CD4-positive, alpha-beta memory T cell (primary cell): ENCODE data around the gene GPS2. TPM values are rescaled to one million over a fixed set of nuclear protein-coding genes. Genes with fewer than 3 reads are reported as not detected.
A peak's percentile ranks its signal among the peaks of the same experiment; 100 is the strongest.

Experiments used
- CTCF ChIA-PET: fragments of 350-600 bp; sonication (Branson Sonifier 250); formaldehyde crosslinking; loops from one replicate; lab custom pipeline; 2021; ENCODE audit warnings: inconsistent platforms; ENCODE audit not compliant: partially characterized antibody; lab: Charles Lee
- POLR2A ChIA-PET: fragments of 350-600 bp; sonication (Branson Sonifier 250); formaldehyde crosslinking; loops from one replicate; lab custom pipeline; 2021; ENCODE audit not compliant: partially characterized antibody; lab: Charles Lee
- DNase-seq, 5 donors: peaks; one replicate each; pipeline versions ENCODE4 v3.0.0 to v3.0.0-alpha.2; 2020 to 2022; ENCODE audit warnings: mixed read lengths in 1 of 5
- H3K27ac ChIP-seq: one replicate; pipeline ENCODE4 v1.7.0; 2013; ENCODE audit warnings: low read depth, low read length
- H3K27me3 ChIP-seq: 2 replicates; pipeline ENCODE4 v1.7.0; 2013; ENCODE audit warnings: mild to moderate bottlenecking, low read length, moderate library complexity; ENCODE audit not compliant: insufficient read depth
- H3K36me3 ChIP-seq: 2 replicates; pipeline ENCODE4 v1.7.0; 2013; ENCODE audit warnings: mild to moderate bottlenecking, low read length, moderate library complexity; ENCODE audit not compliant: insufficient read depth
- H3K4me1 ChIP-seq: 2 replicates; pipeline ENCODE4 v1.7.0; 2013; ENCODE audit warnings: mild to moderate bottlenecking, low read length, moderate library complexity; ENCODE audit not compliant: insufficient read depth
- H3K4me3 ChIP-seq, 2 donors: one replicate each; pipeline ENCODE4 v1.7.0; 2013; ENCODE audit warnings: low read length in 2 of 2, mild to moderate bottlenecking in 1 of 2
- H3K9me3 ChIP-seq, 2 donors: one replicate each; pipeline ENCODE4 v1.7.0; 2013; ENCODE audit warnings: low read length in 2 of 2, control low read depth in 1 of 2; ENCODE audit not compliant: control insufficient read depth in 1 of 2
- H3K27ac Mint-ChIP-seq, 7 donors: one replicate each; pipeline ENCODE4 v1.8.0; 2020 to 2021; ENCODE audit warnings: mixed read lengths in 7 of 7, mild to moderate bottlenecking in 6 of 7, inconsistent platforms in 3 of 7, moderate library complexity in 3 of 7
- H3K27me3 Mint-ChIP-seq, 2 donors: one replicate each; pipeline ENCODE4 v1.8.0; 2020 to 2021; ENCODE audit warnings: mixed read lengths in 2 of 2
- H3K36me3 Mint-ChIP-seq, 2 donors: one replicate each; pipeline ENCODE4 v1.8.0; 2020 to 2021; ENCODE audit warnings: mixed read lengths in 2 of 2, inconsistent platforms in 1 of 2, mild to moderate bottlenecking in 1 of 2
- H3K4me1 Mint-ChIP-seq, 4 donors: one replicate each; pipeline ENCODE4 v1.8.0; 2020 to 2021; ENCODE audit warnings: mixed read lengths in 4 of 4, mild to moderate bottlenecking in 1 of 4
- H3K4me3 Mint-ChIP-seq, 8 donors: one replicate each; pipeline ENCODE4 v1.8.0; 2020 to 2021; ENCODE audit warnings: mixed read lengths in 8 of 8, mild to moderate bottlenecking in 7 of 8, moderate library complexity in 6 of 8, inconsistent platforms in 3 of 8
- H3K9me3 Mint-ChIP-seq, 8 donors: one replicate each; pipeline ENCODE4 v1.8.0; 2020 to 2021; ENCODE audit warnings: mixed read lengths in 8 of 8, mild to moderate bottlenecking in 5 of 8, inconsistent platforms in 3 of 8, moderate library complexity in 1 of 8
- intact Hi-C: fragments of 100-400 bp; cut with micrococcal nuclease; formaldehyde crosslinking; loops from one replicate; pipeline ENCODE4 v1.15.1; 2023
- polyA plus RNA-seq, 2 donors: library from polyadenylated mRNA; unstranded; fragments of 300-500 nt; fragmentation: Illumina TruSeq; gene quantifications; one replicate each; pipeline ENCODE4 v1.2.3, GENCODE V29; 2021
- total RNA-seq, 2 experiments: library from RNA; stranded (reverse); gene quantifications; one replicate each; pipeline ENCODE4 v1.2.3, GENCODE V29; 2021

The GPS2 gene
- total and polyA plus RNA-seq, 4 experiments from 2014 or later, result 101 to 132 (median 123) TPM

GRCh38 chr17:7296189-7296861 is 18.8 kb downstream of the GPS2 start:
- H3K4me1 Mint-ChIP-seq, result peaks cover 7 to 31% (median 18%) of the 10 kb centered on the region in 4 donors
- H3K36me3 Mint-ChIP-seq, result no peaks in the 10 kb centered on the region
- peak; percentile 41 to 62 (median 51) for DNase-seq
- POLR2A ChIA-PET, result interaction anchor here (0.6 to 2.3 kb wide), 15 partner anchors 10 to 278 kb away, joined by 3 to 30 read pairs (median 5); partner anchors contain the start of genes ACADVL, ACAP1, DLG4 and GABARAP
- Histone ChIP-seq H3K27me3 (no peaks in the 10 kb centered on the region), H3K4me1 (peaks cover 26% of the 10 kb centered on the region), H3K36me3 (no peaks in the 10 kb centered on the region), H3K4me3 (no peak overlapping the region), H3K27ac (no peak overlapping the region), H3K9me3 (no peaks in the 10 kb centered on the region)
- peak overlapping the region in 3 of 7 donors; percentile 55 to 60 (median 59) for H3K27ac Mint-ChIP-seq
- CTCF ChIA-PET, result interaction anchor here (0.6 to 4.4 kb wide), 38 partner anchors 9 to 385 kb away, joined by 3 to 79 read pairs (median 4); partner anchors contain the start of genes ACADVL, ACAP1, DLG4 and GABARAP
- H3K27me3 Mint-ChIP-seq, result peaks cover 2 to 19% of the 10 kb centered on the region in 2 donors
- intact Hi-C loops, result loop anchor here (1.0 to 10.0 kb wide), 5 partner anchors 10 to 251 kb away; no protein-coding TSS in a partner anchor
- H3K9me3 Mint-ChIP-seq, result no peaks in the 10 kb centered on the region
- peak overlapping the region in 6 of 8 donors; percentile 8 to 86 (median 50) for H3K4me3 Mint-ChIP-seq

DNA sequence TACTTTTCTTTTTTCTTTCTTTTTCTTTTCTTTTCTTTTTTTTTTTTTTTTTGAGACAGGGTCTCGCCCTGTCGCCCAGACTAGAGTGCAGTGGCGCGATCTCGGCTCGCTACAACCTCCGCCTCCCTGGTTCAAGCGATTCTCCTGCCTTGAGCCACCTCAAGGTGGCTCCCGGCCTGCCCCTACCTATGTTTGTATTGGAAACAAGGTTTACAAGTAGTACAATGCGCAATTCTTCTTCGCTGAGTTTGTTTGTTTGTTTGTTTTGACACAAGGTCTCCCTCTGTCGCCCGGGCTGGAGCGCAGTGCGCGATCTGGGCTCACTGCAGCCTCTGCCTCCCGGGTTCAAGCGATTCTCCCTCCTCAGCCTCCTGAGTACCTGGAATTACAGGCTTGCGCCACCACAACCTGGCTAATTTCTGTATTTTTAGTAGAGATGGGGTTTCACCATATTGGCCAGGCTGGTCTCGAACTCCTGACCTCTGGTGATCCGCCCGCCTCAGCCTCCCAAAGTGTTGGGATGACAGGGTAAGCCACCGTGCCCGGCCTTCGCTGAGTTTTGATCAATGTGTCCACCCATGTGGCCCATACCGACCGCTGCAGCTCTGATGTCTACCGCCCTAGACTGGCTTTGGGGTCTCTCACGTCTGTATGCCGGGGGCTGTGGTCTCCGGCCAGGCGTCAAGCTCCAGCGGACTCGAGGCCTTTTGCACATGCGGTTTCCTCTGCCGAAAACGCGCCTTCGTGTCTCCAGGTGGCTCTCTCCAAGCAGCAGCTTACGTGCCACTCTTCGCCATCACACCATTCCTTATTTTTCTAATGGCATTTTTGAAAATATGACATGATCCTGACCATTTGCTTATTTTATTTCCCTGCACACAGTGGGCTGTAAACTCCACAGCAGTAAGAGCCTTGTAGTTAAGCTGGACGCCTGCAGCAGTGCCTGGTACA is 19.7 kb downstream of the GPS2 start:
- Histone ChIP-seq H3K4me3 (peak overlapping the region in 1 of 2 donors; percentile 41), H3K27ac (no peak overlapping the region), H3K36me3 (no peaks in the 10 kb centered on the region), H3K27me3 (no peaks in the 10 kb centered on the region), H3K4me1 (peaks cover 26% of the 10 kb centered on the region), H3K9me3 (no peaks in the 10 kb centered on the region)
- H3K4me3 Mint-ChIP-seq, result peak overlapping the region; percentile 71 to 96 (median 81)
- peak overlapping the region in 5 of 7 donors; percentile 8 to 91 (median 52) for H3K27ac Mint-ChIP-seq
- peak in 1 of 5 donors; percentile 7 for DNase-seq
- intact Hi-C loops, result loop anchor here (1.0 to 10.0 kb wide), 5 partner anchors 11 to 250 kb away; no protein-coding TSS in a partner anchor
- H3K27me3 Mint-ChIP-seq, result peaks cover 2 to 19% of the 10 kb centered on the region in 2 donors
- no peaks in the 10 kb centered on the region for H3K36me3 Mint-ChIP-seq
- ChIA-PET POLR2A (interaction anchor here (0.6 to 2.3 kb wide), 10 partner anchors 9 to 279 kb away, joined by 3 to 30 read pairs (median 5); partner anchors contain the start of genes ACADVL, DLG4, GABARAP and PHF23), CTCF (interaction anchor here (0.8 to 4.4 kb wide), 27 partner anchors 9 to 251 kb away, joined by 3 to 79 read pairs (median 5); partner anchors contain the start of genes ACADVL, ACAP1, DLG4 and KCTD11)
- H3K4me1 Mint-ChIP-seq, result peaks cover 7 to 31% (median 18%) of the 10 kb centered on the region in 4 donors
- H3K9me3 Mint-ChIP-seq, result no peaks in the 10 kb centered on the region

GRCh38 chr17:7294614-7295153 is 20.5 kb downstream of the GPS2 start, which contains the start of gene YBX2:
Gene YBX2, minus strand, starts transcription at chr17:7294639. Its CDS starts 139 bp downstream, at chr17:7294500.
- intact Hi-C loops, result loop anchor here (10.0 kb wide), 1 partner anchor 160 kb away; no protein-coding TSS in a partner anchor
- Mint-ChIP-seq H3K4me3 (peak within 1 kb of the TSS; percentile 74 to 96 (median 81)), H3K9me3 (no peaks in the 10 kb centered on the region), H3K27ac (peak within 1 kb of the TSS in 6 of 7 donors; percentile 24 to 91 (median 74)), H3K36me3 (no peaks in the 10 kb centered on the region), H3K4me1 (peaks cover 7 to 31% (median 18%) of the 10 kb centered on the region in 4 donors), H3K27me3 (peaks cover 2 to 19% of the 10 kb centered on the region in 2 donors)
- ChIA-PET CTCF (no interaction called here), POLR2A (no interaction called here)
- Histone ChIP-seq H3K4me3 (peak within 1 kb of the TSS in 1 of 2 donors; percentile 41), H3K9me3 (no peaks in the 10 kb centered on the region), H3K27ac (no peak within 1 kb of the TSS), H3K4me1 (peaks cover 26% of the 10 kb centered on the region), H3K27me3 (no peaks in the 10 kb centered on the region), H3K36me3 (no peaks in the 10 kb centered on the region)
- DNase-seq, result peak; percentile 53 to 78 (median 63)

DNA sequence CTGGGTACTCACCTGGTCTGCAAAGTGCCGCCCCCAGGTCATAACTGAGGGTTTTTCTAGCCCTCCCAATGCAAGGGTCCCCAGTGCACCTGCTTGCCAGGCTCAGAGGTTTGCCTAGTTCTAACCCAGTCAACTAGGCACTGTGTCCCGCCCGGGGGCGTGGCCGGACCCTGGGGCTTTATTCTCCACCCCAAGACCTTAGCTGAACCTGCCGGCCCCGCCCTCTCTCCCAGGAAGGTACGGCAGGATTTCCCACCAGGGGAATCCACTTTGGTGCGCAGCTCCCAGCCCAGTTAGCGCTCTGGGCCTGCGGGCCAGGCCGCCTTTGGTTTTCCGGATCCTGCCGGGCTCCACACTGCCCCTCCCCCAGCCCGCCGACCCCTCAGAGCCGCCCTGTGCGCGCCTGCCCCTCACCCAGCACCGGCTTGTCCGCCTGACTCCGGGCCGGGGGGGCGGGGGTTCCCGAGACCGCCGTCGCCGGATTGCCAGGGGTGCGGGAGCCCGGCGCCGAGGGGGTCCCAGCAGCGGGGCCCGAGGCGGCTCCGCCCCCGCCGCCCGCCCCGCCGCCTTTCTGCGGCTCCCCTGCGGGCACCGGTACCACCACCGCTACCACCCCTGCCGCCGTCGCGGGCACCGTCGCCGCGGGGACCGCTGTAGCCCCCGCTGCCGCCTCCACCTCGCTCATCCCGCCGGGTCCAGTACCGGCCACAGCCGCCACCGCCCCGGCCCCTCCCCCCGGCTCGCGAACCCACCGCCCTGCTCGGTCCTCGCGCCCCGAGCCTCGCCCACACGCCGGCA is 21.1 kb downstream of the GPS2 start:
- Histone ChIP-seq H3K36me3 (no peaks in the 10 kb centered on the region), H3K4me1 (peaks cover 26% of the 10 kb centered on the region), H3K9me3 (no peaks in the 10 kb centered on the region), H3K27me3 (no peaks in the 10 kb centered on the region), H3K27ac (no peak overlapping the region), H3K4me3 (no peak overlapping the region)
- ChIA-PET CTCF (interaction anchor here (1.1 to 1.8 kb wide), 2 partner anchors 73 to 248 kb away, joined by 6 read pairs; no protein-coding TSS in a partner anchor), POLR2A (interaction anchor here (0.6 to 2.1 kb wide), 2 partner anchors 21 to 321 kb away, joined by 4 to 6 read pairs; partner anchors contain the start of genes FXR2 and GPS2)
- Mint-ChIP-seq H3K4me1 (peaks cover 7 to 31% (median 18%) of the 10 kb centered on the region in 4 donors), H3K27ac (peak overlapping the region in 4 of 7 donors; percentile 24 to 77 (median 56)), H3K9me3 (no peaks in the 10 kb centered on the region), H3K36me3 (no peaks in the 10 kb centered on the region), H3K4me3 (peak overlapping the region; percentile 21 to 76 (median 64)), H3K27me3 (peaks cover 2 to 19% of the 10 kb centered on the region in 2 donors)
- DNase-seq, result peak in 3 of 5 donors; percentile 13 to 50 (median 15)
- intact Hi-C loops, result loop anchor here (10.0 kb wide), 1 partner anchor 159 kb away; no protein-coding TSS in a partner anchor

DNA sequence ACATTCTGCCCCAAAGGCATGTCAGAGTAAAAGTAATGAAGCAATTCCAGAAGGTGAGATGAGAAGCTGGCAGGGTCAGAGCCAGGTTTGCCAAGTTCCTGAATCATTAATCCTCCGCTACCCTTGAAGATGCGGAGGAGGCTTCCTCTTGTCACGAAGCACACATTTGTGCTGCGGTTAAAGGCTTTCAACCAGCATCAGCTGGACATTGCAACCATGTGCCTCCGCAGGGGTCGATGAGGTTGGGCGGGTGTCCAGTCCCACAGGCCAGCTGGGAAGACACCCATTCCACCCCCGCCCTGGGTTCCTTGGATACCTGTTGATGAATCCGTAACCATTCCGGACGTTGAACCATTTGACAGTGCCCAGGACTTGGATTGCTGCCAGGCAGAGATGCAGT is 22.0 kb downstream of the GPS2 start:
- Histone ChIP-seq H3K9me3 (no peaks in the 10 kb centered on the region), H3K27ac (no peak overlapping the region), H3K36me3 (no peaks in the 10 kb centered on the region), H3K4me3 (no peak overlapping the region), H3K27me3 (no peaks in the 10 kb centered on the region), H3K4me1 (peaks cover 26% of the 10 kb centered on the region)
- ChIA-PET POLR2A (interaction anchor here (0.6 to 2.1 kb wide), 2 partner anchors 22 to 321 kb away, joined by 4 to 6 read pairs; partner anchors contain the start of genes FXR2 and GPS2), CTCF (interaction anchor here (1.1 to 1.8 kb wide), 2 partner anchors 72 to 247 kb away, joined by 6 read pairs; no protein-coding TSS in a partner anchor)
- peaks cover 7 to 31% (median 18%) of the 10 kb centered on the region in 4 donors for H3K4me1 Mint-ChIP-seq
- H3K27me3 Mint-ChIP-seq, result peaks cover 2 to 19% of the 10 kb centered on the region in 2 donors
- peak overlapping the region in 2 of 7 donors; percentile 13 to 41 for H3K27ac Mint-ChIP-seq
- H3K4me3 Mint-ChIP-seq, result peak overlapping the region in 5 of 8 donors; percentile 16 to 76 (median 64)
- H3K9me3 Mint-ChIP-seq, result no peaks in the 10 kb centered on the region
- no peak for DNase-seq
- H3K36me3 Mint-ChIP-seq, result no peaks in the 10 kb centered on the region
- intact Hi-C loops, result loop anchor here (10.0 kb wide), 1 partner anchor 158 kb away; no protein-coding TSS in a partner anchor
